ENCODE results near the gene INAVA.

DNA sequence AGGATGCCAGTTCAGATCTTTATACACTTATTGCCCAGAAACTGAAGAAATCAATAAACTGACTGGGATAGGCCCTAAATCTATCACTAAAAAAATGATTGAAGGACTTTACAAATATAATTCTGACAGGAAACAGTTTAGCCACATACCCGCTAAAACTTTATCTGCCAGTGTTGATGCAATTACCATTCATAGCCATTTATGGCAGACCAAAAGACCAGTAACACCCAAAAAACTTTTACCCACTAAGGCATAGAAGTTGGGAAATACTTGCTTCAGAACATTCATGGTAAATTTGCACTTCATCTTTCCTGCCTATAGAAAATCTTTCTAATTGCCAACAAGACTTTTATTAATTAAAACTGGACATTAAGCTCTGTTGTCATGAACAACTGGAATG, 36.9 kb upstream of the INAVA start:
- no peak for TF ChIP-seq SMC3 (IDR thresholded peaks at IDR 0.05)
- TF ChIP-seq ESRRA (IDR thresholded peaks at IDR 0.05; ENCODE audit: borderline replicate concordance, low read length): no peak
- TF ChIP-seq, protein P1, sequence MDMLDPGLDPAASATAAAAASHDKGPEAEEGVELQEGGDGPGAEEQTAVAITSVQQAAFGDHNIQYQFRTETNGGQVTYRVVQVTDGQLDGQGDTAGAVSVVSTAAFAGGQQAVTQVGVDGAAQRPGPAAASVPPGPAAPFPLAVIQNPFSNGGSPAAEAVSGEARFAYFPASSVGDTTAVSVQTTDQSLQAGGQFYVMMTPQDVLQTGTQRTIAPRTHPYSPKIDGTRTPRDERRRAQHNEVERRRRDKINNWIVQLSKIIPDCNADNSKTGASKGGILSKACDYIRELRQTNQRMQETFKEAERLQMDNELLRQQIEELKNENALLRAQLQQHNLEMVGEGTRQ (IDR thresholded peaks at IDR 0.05): no peak
- TF ChIP-seq, protein P2, sequence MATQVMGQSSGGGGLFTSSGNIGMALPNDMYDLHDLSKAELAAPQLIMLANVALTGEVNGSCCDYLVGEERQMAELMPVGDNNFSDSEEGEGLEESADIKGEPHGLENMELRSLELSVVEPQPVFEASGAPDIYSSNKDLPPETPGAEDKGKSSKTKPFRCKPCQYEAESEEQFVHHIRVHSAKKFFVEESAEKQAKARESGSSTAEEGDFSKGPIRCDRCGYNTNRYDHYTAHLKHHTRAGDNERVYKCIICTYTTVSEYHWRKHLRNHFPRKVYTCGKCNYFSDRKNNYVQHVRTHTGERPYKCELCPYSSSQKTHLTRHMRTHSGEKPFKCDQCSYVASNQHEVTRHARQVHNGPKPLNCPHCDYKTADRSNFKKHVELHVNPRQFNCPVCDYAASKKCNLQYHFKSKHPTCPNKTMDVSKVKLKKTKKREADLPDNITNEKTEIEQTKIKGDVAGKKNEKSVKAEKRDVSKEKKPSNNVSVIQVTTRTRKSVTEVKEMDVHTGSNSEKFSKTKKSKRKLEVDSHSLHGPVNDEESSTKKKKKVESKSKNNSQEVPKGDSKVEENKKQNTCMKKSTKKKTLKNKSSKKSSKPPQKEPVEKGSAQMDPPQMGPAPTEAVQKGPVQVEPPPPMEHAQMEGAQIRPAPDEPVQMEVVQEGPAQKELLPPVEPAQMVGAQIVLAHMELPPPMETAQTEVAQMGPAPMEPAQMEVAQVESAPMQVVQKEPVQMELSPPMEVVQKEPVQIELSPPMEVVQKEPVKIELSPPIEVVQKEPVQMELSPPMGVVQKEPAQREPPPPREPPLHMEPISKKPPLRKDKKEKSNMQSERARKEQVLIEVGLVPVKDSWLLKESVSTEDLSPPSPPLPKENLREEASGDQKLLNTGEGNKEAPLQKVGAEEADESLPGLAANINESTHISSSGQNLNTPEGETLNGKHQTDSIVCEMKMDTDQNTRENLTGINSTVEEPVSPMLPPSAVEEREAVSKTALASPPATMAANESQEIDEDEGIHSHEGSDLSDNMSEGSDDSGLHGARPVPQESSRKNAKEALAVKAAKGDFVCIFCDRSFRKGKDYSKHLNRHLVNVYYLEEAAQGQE (IDR thresholded peaks at IDR 0.05): no peak
- TF ChIP-seq, protein P3, sequence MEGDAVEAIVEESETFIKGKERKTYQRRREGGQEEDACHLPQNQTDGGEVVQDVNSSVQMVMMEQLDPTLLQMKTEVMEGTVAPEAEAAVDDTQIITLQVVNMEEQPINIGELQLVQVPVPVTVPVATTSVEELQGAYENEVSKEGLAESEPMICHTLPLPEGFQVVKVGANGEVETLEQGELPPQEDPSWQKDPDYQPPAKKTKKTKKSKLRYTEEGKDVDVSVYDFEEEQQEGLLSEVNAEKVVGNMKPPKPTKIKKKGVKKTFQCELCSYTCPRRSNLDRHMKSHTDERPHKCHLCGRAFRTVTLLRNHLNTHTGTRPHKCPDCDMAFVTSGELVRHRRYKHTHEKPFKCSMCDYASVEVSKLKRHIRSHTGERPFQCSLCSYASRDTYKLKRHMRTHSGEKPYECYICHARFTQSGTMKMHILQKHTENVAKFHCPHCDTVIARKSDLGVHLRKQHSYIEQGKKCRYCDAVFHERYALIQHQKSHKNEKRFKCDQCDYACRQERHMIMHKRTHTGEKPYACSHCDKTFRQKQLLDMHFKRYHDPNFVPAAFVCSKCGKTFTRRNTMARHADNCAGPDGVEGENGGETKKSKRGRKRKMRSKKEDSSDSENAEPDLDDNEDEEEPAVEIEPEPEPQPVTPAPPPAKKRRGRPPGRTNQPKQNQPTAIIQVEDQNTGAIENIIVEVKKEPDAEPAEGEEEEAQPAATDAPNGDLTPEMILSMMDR (IDR thresholded peaks at IDR 0.05): no peak
- no peak for TF ChIP-seq CBX8 (IDR thresholded peaks at IDR 0.05)
- no peak for TF ChIP-seq POLR2AphosphoS2 (conservative IDR thresholded peaks at IDR 0.05; ENCODE audit: low read length)
- TF ChIP-seq, protein P4, sequence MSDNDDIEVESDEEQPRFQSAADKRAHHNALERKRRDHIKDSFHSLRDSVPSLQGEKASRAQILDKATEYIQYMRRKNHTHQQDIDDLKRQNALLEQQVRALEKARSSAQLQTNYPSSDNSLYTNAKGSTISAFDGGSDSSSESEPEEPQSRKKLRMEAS (IDR thresholded peaks at IDR 0.05): no peak
